ENCODE data around the gene DXO. TPM values are rescaled to one million over a fixed set of nuclear protein-coding genes. Genes with fewer than 3 reads are reported as not detected.

DXO gene
- total RNA-seq, 2 experiments from 2014 or later: 30.0 to 31.1 TPM

GRCh38 chr6:31947864-31948263 lies 24.1 kb downstream of the DXO start:
- POLR2A ChIA-PET: no interaction called here
- H3K36me3 ChIP-seq (ENCODE audit: insufficient read depth, low read length): peaks cover 14% of the 10 kb centered on the region
- CTCF ChIA-PET: no interaction called here
- H3K4me3 Mint-ChIP-seq: no peak overlapping the region
- H3K27ac ChIP-seq (ENCODE audit: low read depth in 1 of 2, low read length in 2 of 2): no peak overlapping the region
- peaks cover 0 to 14% of the 10 kb centered on the region in 2 experiments for H3K27me3 ChIP-seq (ENCODE audit: control insufficient read depth in 1 of 2, insufficient read depth in 2 of 2, low read length in 2 of 2)
- no peak overlapping the region for H3K27ac Mint-ChIP-seq
- no peaks in the 10 kb centered on the region for H3K9me3 ChIP-seq (ENCODE audit: control insufficient read depth in 1 of 2, insufficient read depth in 1 of 2, low read length in 2 of 2)
- no peaks in the 10 kb centered on the region for H3K4me1 Mint-ChIP-seq (ENCODE audit: low read depth)
- intact Hi-C loops (cut with DNase I, micrococcal nuclease): no loop called here
- peaks cover 15% of the 10 kb centered on the region for H3K36me3 Mint-ChIP-seq (ENCODE audit: low read depth)
- H3K4me3 ChIP-seq (ENCODE audit: low read length): no peak overlapping the region
- no peaks in the 10 kb centered on the region for H3K4me1 ChIP-seq (ENCODE audit: insufficient read depth, low read length)
- peaks cover 4% of the 10 kb centered on the region for H3K27me3 Mint-ChIP-seq
- ATAC-seq (ENCODE audit: poor library complexity) (no peak), DNase-seq (no peak)
- no peaks in the 10 kb centered on the region for H3K9me3 Mint-ChIP-seq
- TF ChIP-seq, protein P1, sequence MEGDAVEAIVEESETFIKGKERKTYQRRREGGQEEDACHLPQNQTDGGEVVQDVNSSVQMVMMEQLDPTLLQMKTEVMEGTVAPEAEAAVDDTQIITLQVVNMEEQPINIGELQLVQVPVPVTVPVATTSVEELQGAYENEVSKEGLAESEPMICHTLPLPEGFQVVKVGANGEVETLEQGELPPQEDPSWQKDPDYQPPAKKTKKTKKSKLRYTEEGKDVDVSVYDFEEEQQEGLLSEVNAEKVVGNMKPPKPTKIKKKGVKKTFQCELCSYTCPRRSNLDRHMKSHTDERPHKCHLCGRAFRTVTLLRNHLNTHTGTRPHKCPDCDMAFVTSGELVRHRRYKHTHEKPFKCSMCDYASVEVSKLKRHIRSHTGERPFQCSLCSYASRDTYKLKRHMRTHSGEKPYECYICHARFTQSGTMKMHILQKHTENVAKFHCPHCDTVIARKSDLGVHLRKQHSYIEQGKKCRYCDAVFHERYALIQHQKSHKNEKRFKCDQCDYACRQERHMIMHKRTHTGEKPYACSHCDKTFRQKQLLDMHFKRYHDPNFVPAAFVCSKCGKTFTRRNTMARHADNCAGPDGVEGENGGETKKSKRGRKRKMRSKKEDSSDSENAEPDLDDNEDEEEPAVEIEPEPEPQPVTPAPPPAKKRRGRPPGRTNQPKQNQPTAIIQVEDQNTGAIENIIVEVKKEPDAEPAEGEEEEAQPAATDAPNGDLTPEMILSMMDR (IDR thresholded peaks at IDR 0.05): no peak

GRCh38 chr6:31947070-31947675 lies 24.8 kb downstream of the DXO start:
- H3K27ac Mint-ChIP-seq: no peak overlapping the region
- TF ChIP-seq, protein P1 (IDR thresholded peaks at IDR 0.05): no peak
- no peaks in the 10 kb centered on the region for H3K4me1 Mint-ChIP-seq (ENCODE audit: low read depth)
- no peak overlapping the region for H3K4me3 Mint-ChIP-seq
- intact Hi-C loops (cut with DNase I, micrococcal nuclease): no loop called here
- Histone ChIP-seq H3K27me3 (ENCODE audit: control insufficient read depth in 1 of 2, insufficient read depth in 2 of 2, low read length in 2 of 2) (peaks cover 4 to 14% of the 10 kb centered on the region in 2 experiments), H3K27ac (ENCODE audit: low read depth in 1 of 2, low read length in 2 of 2) (no peak overlapping the region), H3K9me3 (ENCODE audit: control insufficient read depth in 1 of 2, insufficient read depth in 1 of 2, low read length in 2 of 2) (no peaks in the 10 kb centered on the region), H3K4me3 (ENCODE audit: low read length) (no peak overlapping the region), H3K4me1 (ENCODE audit: insufficient read depth, low read length) (no peaks in the 10 kb centered on the region), H3K36me3 (ENCODE audit: insufficient read depth, low read length) (peaks cover 11% of the 10 kb centered on the region)
- H3K27me3 Mint-ChIP-seq: peaks cover 11% of the 10 kb centered on the region
- DNase-seq (no peak), ATAC-seq (ENCODE audit: poor library complexity) (no peak)
- ChIA-PET POLR2A (no interaction called here), CTCF (no interaction called here)
- H3K9me3 Mint-ChIP-seq: no peaks in the 10 kb centered on the region
- peaks cover 8% of the 10 kb centered on the region for H3K36me3 Mint-ChIP-seq (ENCODE audit: low read depth)

DNA sequence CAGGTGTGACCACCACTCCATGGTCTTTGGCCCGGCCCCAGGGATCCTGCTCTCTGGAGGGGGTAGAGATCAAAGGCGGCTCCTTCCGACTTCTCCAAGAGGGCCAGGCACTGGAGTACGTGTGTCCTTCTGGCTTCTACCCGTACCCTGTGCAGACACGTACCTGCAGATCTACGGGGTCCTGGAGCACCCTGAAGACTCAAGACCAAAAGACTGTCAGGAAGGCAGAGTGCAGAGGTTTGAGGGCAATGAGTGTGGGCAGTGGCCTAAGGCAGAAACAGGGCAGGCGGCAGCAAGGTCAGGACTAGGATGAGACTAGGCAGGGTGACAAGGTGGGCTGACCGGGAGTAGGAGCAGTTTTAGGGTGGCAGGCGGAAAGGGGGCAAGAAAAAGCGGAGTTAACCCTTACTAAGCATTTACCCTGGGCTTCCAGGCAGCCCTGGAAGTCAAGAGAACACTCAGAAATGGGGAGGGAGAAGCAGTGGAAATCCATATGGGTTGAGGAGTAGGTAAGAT lies 25.5 kb downstream of the DXO start:
- no peaks in the 10 kb centered on the region for H3K9me3 ChIP-seq (ENCODE audit: control insufficient read depth in 1 of 2, insufficient read depth in 1 of 2, low read length in 2 of 2)
- ChIA-PET POLR2A (no interaction called here), CTCF (no interaction called here)
- Mint-ChIP-seq H3K4me3 (no peak overlapping the region), H3K27ac (no peak overlapping the region), H3K36me3 (ENCODE audit: low read depth) (peaks cover 6% of the 10 kb centered on the region), H3K9me3 (no peaks in the 10 kb centered on the region), H3K4me1 (ENCODE audit: low read depth) (no peaks in the 10 kb centered on the region), H3K27me3 (peaks cover 11% of the 10 kb centered on the region)
- H3K27ac ChIP-seq (ENCODE audit: low read depth in 1 of 2, low read length in 2 of 2): no peak overlapping the region
- H3K36me3 ChIP-seq (ENCODE audit: insufficient read depth, low read length): peaks cover 4% of the 10 kb centered on the region
- no peaks in the 10 kb centered on the region for H3K4me1 ChIP-seq (ENCODE audit: insufficient read depth, low read length)
- DNase-seq (no peak), ATAC-seq (ENCODE audit: poor library complexity) (no peak)
- intact Hi-C loops (cut with DNase I, micrococcal nuclease): no loop called here
- H3K27me3 ChIP-seq (ENCODE audit: control insufficient read depth in 1 of 2, insufficient read depth in 2 of 2, low read length in 2 of 2): peaks cover 4 to 14% of the 10 kb centered on the region in 2 experiments
- TF ChIP-seq, protein P1 (IDR thresholded peaks at IDR 0.05): no peak
- H3K4me3 ChIP-seq (ENCODE audit: low read length): no peak overlapping the region
